ENCODE results near the gene MYO5B.

DNA sequence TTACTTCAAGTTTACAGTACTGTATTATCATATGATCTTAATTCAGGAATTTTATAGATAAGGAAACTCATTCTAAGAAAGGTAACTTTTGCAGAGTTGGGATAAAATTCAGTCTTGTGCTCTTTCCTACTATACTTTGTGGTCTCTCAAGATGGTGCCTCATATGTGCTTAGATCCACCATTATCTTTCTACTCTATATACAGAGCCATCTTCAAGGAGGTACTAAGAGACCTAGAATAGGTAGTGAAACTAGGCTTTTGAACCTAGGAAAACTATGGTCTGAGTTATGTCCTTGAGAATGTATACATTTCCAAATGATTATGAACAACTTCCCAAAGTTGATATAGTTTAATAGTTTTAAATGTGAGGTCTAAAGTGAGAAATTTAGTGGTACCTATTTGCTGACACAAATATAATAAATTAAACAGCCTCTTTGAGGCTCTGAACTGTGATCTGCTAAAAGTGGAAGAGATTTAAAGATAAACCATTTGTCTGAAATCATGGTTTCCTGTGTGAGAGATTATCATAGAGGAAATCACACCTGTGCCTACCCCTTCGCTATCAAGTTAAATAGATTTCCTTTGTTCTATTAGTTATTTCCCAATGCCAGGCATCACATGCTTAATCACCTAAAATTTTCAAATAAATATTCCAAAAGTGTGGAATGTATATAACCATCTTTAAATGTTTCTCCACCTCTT is 408.8 kb downstream of the MYO5B start:
- TF ChIP-seq CTCF (conservative IDR thresholded peaks at IDR 0.05) (no peak), ZFX (IDR thresholded peaks at IDR 0.05) (no peak)
